Activated naive CD4-positive, alpha-beta T cell treated with Interleukin-2 at 50 U/mL for 16 hours (primary cell): ENCODE results near the gene PLCL1.

Experiments used
- DNase-seq: peaks from one replicate; pipeline ENCODE4 v3.0.0-alpha.2; 2020

Gene PLCL1

GRCh38 chr2:197858607-197859140 is 54.3 kb downstream of the PLCL1 start:
- DNase-seq: no peak

- DNase-seq: no peak
Measured at GRCh38 chr2:197862246-197862955, 58.0 kb downstream of the PLCL1 start.

- DNase-seq: no peak
Measured at GRCh38 chr2:197863744-197864143, 59.4 kb downstream of the PLCL1 start.

DNA sequence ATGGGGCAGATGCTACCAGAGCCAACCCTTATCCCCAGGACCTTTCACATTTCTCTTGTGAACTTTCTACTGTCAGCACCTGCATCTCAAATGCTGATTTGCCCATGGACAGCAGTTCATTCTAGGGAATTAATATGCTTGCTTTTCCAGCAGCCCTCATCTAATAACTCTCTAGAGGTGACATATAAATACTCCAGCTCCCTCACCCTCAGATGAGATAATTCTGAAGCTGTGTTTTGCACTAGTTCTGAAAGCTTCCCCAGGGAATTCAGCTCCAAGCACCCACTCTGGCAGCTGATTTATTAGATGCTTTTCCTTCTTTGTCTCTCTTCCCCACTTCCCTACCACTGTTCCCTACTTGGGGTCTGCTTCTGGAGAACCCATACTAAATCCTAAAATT is 62.1 kb downstream of the PLCL1 start:
- no peak for DNase-seq

- DNase-seq: no peak
Measured at GRCh38 chr2:197867033-197867432, 62.6 kb downstream of the PLCL1 start.

GRCh38 chr2:197867624-197868023 is 63.2 kb downstream of the PLCL1 start:
- DNase-seq: no peak

DNA sequence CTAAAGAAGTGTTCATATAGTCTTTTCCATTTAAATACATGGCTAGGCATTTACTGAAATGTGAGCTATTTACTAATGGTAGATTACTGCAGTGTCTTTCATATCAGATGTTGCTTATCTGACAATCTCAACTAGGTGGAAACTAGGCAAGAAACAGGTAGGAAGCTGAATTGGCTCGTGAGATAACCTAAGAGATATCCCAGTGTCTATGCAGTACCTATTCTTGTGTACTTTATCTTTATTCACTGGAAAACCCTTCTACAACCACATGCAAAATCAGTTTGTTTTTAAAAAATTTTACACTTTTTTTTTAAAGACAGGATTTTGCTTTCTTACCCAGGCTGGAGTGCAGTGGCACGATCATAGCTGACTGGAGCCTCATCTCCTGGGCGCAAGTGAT is 63.8 kb downstream of the PLCL1 start:
- no peak for DNase-seq

- no peak for DNase-seq
Measured at GRCh38 chr2:197869041-197869440, 64.6 kb downstream of the PLCL1 start.

GRCh38 chr2:197869501-197870111 is 65.2 kb downstream of the PLCL1 start:
- DNase-seq: peak; percentile 35

GRCh38 chr2:197870137-197870536 is 65.7 kb downstream of the PLCL1 start:
- DNase-seq: no peak

- no peak for DNase-seq
Measured at GRCh38 chr2:197871780-197872456, 67.5 kb downstream of the PLCL1 start.

DNA sequence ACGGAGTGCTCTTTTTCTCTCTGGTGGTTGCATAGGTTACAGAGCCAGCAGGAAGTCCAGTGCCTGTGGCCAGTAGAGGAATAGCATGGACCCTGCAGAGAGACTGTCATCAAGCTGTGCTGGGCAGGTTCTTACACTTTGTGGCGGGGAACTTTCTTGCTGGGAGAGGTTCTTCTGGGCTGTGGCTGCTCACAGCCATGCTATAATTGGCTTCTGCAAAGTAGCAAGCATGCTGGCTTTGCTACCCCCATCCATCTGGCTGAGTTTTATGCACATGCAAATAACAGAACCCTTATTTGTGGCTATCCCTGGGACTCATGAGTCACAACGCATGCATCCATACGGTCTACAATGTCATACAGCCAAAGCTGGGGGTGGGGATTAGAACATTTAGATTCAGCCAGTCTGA is 68.9 kb downstream of the PLCL1 start:
- DNase-seq: no peak

DNA sequence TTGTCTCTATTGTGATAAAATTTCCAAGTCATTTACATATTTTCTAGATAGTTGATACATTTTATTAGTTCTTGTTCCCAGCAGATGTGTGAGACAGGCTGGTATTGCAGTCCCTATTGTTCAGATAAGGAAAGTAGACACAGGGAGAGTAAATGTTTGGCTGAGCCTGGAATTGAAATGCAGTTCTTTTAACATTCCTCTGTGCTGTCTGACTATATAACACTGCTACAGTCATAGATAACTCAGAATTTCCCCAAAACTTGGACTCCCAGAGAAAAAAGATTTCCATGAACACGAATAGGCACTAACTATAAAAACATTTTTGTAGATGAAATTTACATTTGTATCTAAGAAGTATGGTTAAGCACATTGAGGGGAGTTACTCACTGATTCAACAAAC is 71.4 kb downstream of the PLCL1 start:
- no peak for DNase-seq

DNA sequence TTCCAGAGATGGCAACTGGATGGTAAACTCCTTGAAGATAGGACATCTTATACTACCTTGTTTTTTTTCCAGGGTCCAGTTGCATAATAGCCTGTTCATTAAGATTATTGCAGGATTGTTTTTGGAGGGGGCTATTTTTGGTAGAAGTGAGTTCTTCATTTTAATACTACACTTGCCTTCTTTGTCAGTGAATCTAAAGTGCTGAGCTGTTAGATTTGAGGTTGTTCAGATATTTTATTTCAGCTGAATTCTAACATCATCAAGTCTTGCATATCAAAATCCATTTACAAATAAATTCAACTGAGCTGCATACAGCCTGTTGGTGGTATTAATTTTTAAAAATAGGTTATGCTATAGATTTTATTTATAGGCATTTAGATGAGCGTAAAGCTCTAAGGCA is 72.1 kb downstream of the PLCL1 start:
- no peak for DNase-seq

DNA sequence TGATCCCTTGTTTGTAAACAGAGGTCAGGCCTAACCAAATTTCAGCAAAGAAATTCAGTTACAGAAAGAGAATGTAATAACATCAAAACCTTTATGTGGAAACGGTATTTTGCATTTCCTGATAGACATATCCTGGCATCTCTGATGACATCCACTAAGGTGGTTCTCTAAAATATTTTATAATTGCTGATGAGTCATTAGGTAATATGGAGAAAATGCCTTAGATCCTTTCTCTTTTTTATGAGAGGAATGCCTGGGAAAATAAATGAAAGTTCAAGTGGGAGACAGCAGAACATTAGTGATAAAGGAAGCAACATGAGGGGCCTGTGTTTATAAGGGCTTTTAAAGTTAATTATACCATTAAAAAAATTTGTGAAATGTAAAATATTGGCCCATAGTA is 72.6 kb downstream of the PLCL1 start:
- DNase-seq: no peak

DNA sequence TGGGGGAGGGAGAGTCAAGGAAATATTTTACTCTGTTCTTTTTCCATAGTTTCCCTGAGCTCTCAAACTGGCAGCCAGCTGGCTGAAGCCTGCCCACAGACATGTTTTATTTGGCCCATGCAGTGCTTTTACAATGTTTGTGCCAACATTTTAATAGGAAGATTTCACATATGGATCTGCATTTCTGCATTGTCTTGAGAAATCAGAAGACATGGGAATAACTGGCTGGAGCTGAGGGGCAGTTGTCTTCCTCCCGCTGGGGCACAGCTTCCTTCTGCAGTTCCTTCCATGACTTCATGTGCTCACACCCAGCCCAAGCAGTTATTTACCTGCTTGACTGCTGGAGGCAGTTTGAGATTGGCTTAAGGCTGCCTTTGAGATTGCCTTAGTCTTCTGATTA is 74.4 kb downstream of the PLCL1 start:
- no peak for DNase-seq

DNA sequence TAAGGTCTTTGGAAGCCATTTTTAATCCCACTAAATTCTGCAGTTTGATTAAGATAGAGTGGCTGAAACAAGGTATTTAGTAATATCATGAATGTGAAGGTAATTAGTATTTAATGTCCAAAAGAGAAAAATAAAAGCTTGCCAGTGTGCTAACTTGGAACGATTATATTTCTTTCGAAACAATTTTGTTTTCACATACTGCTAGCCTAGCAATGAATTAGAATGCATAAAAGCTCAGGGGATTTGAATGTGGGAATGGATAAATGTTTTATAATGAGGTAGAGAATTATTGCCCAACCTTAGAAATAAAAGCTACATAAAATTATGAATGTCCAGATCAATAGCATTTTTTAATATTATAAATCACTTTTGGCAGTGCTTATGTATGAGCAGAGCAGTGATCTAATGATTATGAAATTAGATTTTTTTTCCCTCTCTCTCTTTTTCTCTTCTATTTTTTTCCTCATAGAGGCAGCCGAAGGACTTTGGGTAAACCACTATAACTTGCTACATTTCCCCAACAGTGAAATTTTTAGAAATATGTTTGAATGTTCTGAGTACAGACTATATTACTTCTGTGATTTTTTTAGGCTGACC is 75.5 kb downstream of the PLCL1 start:
- no peak for DNase-seq

DNA sequence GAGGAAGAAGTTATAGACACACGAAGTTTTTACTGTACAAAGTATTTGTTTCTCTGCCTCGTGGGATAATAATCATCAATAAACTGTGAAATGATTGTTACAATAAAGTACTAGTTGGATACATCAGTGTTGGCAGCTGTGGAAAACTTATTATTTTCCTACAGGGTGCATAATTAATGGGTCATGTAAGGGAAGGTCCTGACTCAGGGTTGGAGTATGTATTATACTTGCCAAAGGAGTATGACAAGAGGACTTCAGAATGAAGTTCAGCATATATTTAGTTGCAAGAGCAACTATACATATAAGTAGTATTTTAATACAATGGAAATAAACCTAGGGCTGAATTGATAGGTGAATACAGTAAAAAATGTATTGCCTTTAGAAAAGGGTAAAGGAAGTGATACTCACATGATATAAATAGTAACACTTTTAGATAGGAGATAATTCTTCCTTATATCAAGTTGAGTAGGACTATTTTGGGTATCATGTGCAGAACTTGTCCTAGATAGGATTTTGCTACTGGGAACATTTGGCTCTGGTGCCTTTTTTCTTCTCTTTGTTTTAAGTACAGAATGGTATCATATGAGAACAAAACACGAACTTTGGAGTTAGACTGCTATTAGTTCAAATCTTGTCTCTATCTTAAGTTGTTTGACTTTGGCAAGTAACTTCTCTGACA is 79.1 kb downstream of the PLCL1 start:
- no peak for DNase-seq

DNA sequence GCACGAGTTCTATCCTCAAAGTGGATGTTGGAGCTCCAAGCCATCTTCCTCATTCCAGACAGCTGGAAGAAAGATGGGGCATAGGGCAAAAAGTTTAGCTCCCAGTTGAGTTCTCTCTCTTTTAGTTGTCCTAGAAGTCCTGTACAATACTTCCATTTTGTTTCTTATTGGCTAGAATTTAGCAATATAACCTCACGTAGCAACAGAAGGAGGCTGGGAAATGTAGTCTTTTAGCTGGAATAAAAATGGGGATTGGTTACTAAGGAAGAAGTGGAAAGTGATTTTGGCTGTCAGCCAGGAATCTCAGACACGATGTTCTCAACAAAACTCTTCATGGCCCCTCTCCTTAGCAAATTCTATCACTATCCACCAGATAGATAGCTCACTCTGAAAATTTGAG is 79.9 kb downstream of the PLCL1 start:
- DNase-seq: no peak

DNA sequence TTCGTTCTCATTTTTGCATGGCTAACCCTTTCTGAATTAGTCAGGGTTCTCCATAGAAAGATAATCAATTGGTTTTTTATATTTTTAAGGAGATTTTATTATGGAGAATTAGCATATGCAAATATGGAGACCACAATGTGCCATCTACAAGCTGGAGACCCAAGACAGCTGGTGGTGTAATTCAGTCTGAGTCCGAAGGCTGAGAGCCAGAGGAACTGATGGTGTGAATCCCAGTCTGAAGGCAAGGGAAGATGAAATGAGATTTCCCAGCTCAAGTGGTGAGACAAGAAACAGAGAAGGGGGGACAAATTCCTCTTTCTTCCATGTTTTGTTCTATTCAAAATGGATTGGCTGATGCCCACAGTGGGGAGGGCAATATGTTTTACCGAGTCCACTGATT is 80.7 kb downstream of the PLCL1 start:
- DNase-seq: no peak

GRCh38 chr2:197885587-197885986 is 81.2 kb downstream of the PLCL1 start:
- no peak for DNase-seq

GRCh38 chr2:197888321-197888720 is 83.9 kb downstream of the PLCL1 start:
- no peak for DNase-seq

DNA sequence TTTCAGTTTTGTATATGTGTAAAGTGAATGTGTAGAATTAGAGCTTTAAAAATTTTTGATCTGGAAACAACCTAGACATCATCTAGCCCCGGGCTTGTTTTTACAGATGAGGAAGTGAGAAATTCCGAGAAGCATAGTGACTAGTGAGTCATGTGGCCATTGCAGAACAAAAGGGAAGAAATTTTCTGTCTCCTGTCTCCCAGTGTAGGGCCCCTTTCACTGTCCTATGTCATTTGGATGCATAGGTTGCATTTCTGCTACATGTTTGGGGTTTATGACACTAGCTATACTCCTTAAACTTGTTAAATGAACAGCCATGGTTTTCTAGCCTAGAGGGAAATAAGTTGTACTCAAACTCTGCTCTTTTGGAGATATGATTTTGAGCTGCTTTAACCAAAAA is 84.6 kb downstream of the PLCL1 start:
- peak; percentile 10 for DNase-seq
